ENCODE data around the gene OR2V2.
"Not testable (repeated sequence)": the region's sequence is repeated elsewhere in the genome, so short reads cannot be mapped to it uniquely, and the experiment has no call there.

The OR2V2 gene

DNA sequence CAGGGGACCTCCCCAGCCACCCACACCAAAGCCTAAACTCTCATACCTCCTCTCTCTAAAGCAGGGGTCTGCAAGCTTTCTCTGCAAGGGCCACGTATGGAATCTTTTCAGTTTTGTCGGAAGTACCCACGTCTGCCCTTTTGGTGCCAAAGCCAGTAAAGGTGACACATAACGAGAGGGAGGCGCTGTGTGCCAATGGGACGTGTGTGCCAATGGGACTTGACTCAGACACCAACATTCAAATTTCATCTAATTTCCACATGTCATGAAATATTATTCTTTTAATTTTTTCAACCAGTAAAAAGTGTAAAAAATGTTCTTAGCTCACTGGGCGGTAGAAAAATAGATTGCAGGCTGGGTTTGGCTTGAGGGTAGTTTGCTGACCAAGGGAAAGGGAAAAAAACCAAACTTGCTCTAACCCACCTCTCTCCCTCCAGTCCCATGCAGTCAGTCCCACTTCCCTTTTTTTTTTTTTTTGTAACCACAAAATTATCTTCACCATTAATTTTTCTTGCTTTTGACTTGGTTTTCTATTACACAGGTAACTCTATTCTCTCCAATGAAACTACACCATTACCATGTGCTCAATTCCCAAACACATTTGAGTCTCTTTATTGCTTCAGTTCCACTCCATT is 41.9 kb upstream of the OR2V2 start:
- Histone ChIP-seq H3K4me3 (ENCODE audit: low read depth, low read length) (no peak overlapping the region), H2AFZ (ENCODE audit: low read length, unreplicated experiment) (no peak overlapping the region), H3K27ac (ENCODE audit: low read depth, low read length) (no peak overlapping the region), H3K36me3 (ENCODE audit: insufficient read depth, low read length) (no peaks in the 10 kb centered on the region), H3K27me3 (ENCODE audit: insufficient read depth, low read length) (peaks cover 59% of the 10 kb centered on the region), H3K79me2 (ENCODE audit: control insufficient read depth, insufficient read depth, low read length, unreplicated experiment) (no peaks in the 10 kb centered on the region), H3K4me1 (ENCODE audit: control insufficient read depth, insufficient read depth, low read length, unreplicated experiment) (no peaks in the 10 kb centered on the region)

DNA sequence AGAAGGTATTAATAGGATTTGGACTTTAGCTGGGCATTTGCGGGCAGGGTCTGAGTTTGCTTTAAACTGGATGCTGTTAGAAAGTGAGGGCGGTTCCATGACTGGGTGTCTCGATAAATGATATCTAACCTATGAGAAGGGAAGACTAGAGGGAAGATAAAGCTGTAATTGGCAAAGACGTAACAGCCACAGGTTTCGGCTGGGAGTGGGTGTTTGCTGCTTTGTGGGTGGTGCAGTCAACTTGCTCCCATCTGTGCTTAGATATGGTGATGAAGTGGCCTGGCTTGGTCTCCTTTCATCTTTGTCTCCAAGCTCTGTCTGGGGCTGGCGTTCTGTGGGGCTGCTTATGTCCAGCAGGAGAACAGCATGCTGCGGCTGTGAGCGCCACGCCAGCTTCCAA is 39.7 kb upstream of the OR2V2 start:
- Histone ChIP-seq H2AFZ (ENCODE audit: low read length, unreplicated experiment) (no peak overlapping the region), H3K4me1 (ENCODE audit: control insufficient read depth, insufficient read depth, low read length, unreplicated experiment) (no peaks in the 10 kb centered on the region), H3K79me2 (ENCODE audit: control insufficient read depth, insufficient read depth, low read length, unreplicated experiment) (no peaks in the 10 kb centered on the region), H3K27ac (ENCODE audit: low read depth, low read length) (no peak overlapping the region), H3K27me3 (ENCODE audit: insufficient read depth, low read length) (peaks cover 80% of the 10 kb centered on the region), H3K36me3 (ENCODE audit: insufficient read depth, low read length) (no peaks in the 10 kb centered on the region), H3K4me3 (ENCODE audit: low read depth, low read length) (no peak overlapping the region)

DNA sequence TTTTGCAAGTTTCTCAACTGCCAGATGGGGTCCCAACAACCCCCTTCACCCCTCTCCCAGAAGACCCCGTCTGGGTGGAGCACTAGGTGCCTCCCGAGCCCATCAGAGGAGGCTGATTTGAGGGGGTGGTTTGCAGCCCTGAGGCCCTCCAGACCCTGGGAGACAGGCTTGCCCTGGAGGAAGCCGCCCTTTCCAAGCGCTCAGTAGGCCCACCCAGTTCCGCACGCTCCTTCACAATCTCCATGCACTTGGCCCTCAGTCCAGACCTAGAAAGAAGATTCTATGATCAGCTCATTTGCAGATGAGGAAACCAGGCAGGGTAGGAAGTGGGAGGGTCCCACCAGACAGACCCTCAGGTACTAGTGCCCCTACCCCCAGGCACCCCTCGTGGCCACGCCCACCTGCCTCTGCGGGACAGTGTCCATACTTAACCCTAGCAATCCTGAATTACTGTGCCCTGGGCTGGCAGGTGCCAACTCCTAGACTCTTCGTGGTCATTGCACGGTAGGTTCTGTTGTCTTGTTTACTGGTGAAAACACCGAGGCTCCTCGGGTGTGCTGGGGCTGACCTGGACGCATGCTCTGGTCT is 38.7 kb upstream of the OR2V2 start:
- no peaks in the 10 kb centered on the region for H3K4me1 ChIP-seq (ENCODE audit: control insufficient read depth, insufficient read depth, low read length, unreplicated experiment)
- no peak overlapping the region for H3K27ac ChIP-seq (ENCODE audit: low read depth, low read length)
- H3K36me3 ChIP-seq (ENCODE audit: insufficient read depth, low read length), result no peaks in the 10 kb centered on the region
- H2AFZ ChIP-seq (ENCODE audit: low read length, unreplicated experiment), result no peak overlapping the region
- H3K27me3 ChIP-seq (ENCODE audit: insufficient read depth, low read length), result peaks cover 87% of the 10 kb centered on the region
- H3K79me2 ChIP-seq (ENCODE audit: control insufficient read depth, insufficient read depth, low read length, unreplicated experiment), result no peaks in the 10 kb centered on the region
- H3K4me3 ChIP-seq (ENCODE audit: low read depth, low read length), result no peak overlapping the region

DNA sequence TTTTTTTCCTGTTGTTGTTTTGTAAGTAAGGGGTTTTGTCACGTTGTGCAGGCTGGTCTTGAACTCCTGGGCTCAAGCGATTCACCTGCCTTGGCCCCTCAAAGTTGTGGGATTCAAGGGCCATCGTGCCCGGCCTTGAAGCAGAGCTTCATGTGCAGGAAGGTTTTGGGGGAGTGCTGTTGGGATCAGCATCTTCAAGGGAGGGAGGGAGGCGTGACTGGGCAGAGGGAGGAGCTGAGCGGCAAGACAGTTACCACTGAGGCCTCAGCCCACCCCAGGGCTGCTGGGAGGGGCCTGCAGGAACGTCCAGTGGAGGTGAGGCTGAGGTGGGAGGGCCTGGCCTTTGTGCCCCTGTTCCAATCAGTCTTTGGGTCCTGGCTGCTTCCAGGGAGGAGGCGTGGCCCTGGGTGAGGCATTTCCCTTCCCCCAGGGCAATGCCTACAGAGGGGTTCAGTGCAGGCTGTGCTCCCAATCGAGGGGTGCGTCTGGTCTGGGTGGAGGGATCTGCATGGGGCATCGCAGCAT is 37.8 kb upstream of the OR2V2 start:
- Histone ChIP-seq H3K79me2 (ENCODE audit: control insufficient read depth, insufficient read depth, low read length, unreplicated experiment) (no peaks in the 10 kb centered on the region), H2AFZ (ENCODE audit: low read length, unreplicated experiment) (no peak overlapping the region), H3K36me3 (ENCODE audit: insufficient read depth, low read length) (no peaks in the 10 kb centered on the region), H3K27ac (ENCODE audit: low read depth, low read length) (no peak overlapping the region), H3K27me3 (ENCODE audit: insufficient read depth, low read length) (peaks cover 90% of the 10 kb centered on the region), H3K4me1 (ENCODE audit: control insufficient read depth, insufficient read depth, low read length, unreplicated experiment) (no peaks in the 10 kb centered on the region), H3K4me3 (ENCODE audit: low read depth, low read length) (no peak overlapping the region)

DNA sequence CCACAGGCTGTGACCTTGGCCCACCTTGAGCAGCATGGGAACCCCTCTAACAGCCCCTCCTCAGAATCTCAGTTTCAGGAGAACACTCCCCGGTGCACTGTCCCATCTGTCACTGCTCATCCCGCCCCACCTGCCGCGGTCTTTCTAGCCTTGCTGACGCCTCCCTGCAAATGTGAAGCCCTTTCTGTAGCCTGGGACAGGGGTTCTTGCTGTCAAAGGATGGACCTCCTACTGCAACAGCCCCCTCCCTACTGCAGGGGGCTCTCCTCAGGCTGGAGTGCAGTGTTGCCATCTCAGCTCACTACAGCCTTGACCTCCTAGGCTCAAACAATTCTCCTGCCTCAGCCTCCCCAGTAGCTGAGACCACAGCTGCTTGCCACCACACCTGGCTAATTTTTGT is 36.4 kb upstream of the OR2V2 start:
- Histone ChIP-seq H3K4me1 (ENCODE audit: control insufficient read depth, insufficient read depth, low read length, unreplicated experiment) (no peaks in the 10 kb centered on the region), H3K27me3 (ENCODE audit: insufficient read depth, low read length) (peaks cover 95% of the 10 kb centered on the region), H3K79me2 (ENCODE audit: control insufficient read depth, insufficient read depth, low read length, unreplicated experiment) (no peaks in the 10 kb centered on the region), H2AFZ (ENCODE audit: low read length, unreplicated experiment) (no peak overlapping the region), H3K27ac (ENCODE audit: low read depth, low read length) (no peak overlapping the region), H3K4me3 (ENCODE audit: low read depth, low read length) (no peak overlapping the region), H3K36me3 (ENCODE audit: insufficient read depth, low read length) (no peaks in the 10 kb centered on the region)

DNA sequence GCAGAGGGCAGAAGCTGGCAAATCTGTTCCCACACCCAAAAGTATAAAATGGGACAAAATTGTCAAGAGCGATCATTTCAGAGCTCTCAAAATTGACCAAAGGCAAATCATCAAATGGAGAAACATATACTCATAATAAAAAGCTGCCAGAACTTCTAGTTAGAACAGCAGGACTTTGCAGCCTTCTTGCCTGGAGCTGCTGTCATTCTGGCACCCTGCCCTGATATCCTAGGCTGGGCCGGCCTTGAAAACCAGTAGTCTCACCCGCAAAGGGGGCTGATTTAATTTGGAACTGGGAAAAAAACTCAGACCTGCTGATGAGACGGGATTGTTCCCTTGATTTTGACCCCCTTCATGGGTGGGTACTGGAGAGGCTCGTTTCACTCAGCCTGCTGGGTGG is 34.9 kb upstream of the OR2V2 start:
- Histone ChIP-seq H3K36me3 (ENCODE audit: insufficient read depth, low read length) (no peaks in the 10 kb centered on the region), H3K4me1 (ENCODE audit: control insufficient read depth, insufficient read depth, low read length, unreplicated experiment) (no peaks in the 10 kb centered on the region), H3K27ac (ENCODE audit: low read depth, low read length) (no peak overlapping the region), H3K27me3 (ENCODE audit: insufficient read depth, low read length) (peaks cover 97% of the 10 kb centered on the region), H3K4me3 (ENCODE audit: low read depth, low read length) (no peak overlapping the region), H3K79me2 (ENCODE audit: control insufficient read depth, insufficient read depth, low read length, unreplicated experiment) (no peaks in the 10 kb centered on the region), H2AFZ (ENCODE audit: low read length, unreplicated experiment) (no peak overlapping the region)

DNA sequence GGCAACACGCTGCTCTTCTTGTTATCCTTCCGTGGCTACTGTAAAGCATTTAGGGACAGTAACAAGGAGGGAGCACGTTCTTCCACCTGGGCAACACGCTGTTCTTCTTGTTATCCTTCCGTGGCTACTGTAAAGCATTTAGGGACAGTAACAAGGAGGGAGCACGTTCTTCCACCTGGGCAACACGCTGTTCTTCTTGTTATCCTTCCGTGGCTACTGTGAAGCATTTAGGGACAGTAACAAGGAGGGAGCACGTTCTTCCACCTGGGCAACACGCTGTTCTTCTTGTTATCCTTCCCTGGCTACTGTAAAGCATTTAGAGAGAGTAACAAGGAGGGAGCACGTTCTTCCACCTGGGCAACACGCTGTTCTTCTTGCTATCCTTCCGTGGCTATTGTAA is 33.8 kb upstream of the OR2V2 start:
- not testable (repeated sequence) for H3K4me3 ChIP-seq (ENCODE audit: low read depth, low read length); H3K36me3 ChIP-seq (ENCODE audit: insufficient read depth, low read length); H3K4me1 ChIP-seq (ENCODE audit: control insufficient read depth, insufficient read depth, low read length, unreplicated experiment); H3K79me2 ChIP-seq (ENCODE audit: control insufficient read depth, insufficient read depth, low read length, unreplicated experiment); H3K27ac ChIP-seq (ENCODE audit: low read depth, low read length); H2AFZ ChIP-seq (ENCODE audit: low read length, unreplicated experiment)
- H3K27me3 ChIP-seq (ENCODE audit: insufficient read depth, low read length), result peaks cover 97% of the 10 kb centered on the region

DNA sequence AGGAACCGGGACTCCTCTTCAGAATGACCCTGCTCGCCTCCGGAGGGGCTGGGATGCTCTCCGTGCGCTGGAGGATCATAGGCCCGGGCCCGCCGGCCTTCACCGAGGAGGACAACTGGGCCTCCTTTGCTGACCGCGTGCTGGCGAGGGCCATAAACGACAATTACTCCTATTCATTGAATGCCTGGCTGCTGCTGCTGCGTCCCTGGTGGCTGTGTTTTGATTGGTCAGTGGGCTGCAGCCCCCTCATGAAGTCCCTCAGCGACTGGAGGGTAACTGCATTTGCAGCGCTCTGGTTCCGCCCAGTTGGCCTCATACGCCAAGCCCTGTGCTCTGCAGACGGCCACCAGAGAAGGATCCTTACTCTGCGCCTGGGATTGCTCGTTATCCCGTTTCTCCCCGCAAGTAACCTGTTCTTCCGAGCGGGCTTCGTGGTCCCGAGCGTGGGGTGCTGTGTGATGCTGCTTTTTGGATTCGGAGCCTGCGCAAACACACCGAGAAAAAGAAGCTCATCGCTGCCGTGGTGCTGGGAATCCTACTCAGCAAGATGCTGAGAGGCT is 33.0 kb upstream of the OR2V2 start:
- H3K36me3 ChIP-seq (ENCODE audit: insufficient read depth, low read length), result no peaks in the 10 kb centered on the region
- H3K79me2 ChIP-seq (ENCODE audit: control insufficient read depth, insufficient read depth, low read length, unreplicated experiment), result no peaks in the 10 kb centered on the region
- H3K4me3 ChIP-seq (ENCODE audit: low read depth, low read length), result no peak overlapping the region
- H3K4me1 ChIP-seq (ENCODE audit: control insufficient read depth, insufficient read depth, low read length, unreplicated experiment), result no peaks in the 10 kb centered on the region
- no peak overlapping the region for H3K27ac ChIP-seq (ENCODE audit: low read depth, low read length)
- peaks cover 97% of the 10 kb centered on the region for H3K27me3 ChIP-seq (ENCODE audit: insufficient read depth, low read length)
- no peak overlapping the region for H2AFZ ChIP-seq (ENCODE audit: low read length, unreplicated experiment)

DNA sequence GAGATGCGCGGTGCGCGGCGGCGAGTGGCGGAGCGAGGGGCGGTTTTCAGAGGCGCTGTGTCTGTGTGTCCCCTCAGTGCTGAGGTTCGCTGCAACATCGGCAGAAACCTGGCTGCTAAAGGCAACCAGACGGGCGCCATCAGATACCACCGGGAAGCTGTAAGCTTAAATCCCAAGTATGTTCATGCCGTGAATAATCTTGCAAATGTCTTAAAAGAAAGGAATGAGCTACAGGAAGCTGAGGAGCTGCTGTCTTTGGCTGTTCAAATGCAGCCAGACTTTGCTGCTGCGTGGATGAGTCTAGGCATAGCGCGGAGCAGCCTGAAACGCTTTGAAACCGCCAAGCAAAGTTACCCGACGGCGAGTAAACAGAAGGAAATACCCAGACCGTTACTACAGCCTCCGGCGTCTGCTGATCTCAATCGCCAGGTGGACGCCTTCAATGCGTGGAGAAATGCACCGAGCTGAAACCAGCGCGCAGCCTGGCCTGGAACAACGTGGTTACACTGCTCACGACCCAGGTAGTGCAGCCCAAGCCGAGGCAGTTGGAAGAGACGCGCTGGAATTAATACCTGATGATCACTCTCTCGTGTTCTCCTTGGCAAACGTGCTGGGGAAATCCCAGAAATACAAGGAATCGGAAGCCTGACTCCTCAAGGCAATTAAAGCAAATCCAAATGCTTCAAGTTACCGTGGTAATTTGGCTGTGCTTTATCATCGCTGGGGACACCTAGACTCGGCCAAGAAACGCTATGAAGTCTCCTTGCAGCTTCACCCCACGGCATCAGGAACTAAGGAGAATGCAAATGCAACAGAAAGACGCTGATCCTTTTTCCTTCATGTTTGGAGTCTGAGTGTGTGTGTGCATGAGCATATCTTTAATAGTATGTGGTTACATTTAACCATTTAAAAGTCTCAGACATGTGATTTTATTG is 32.3 kb upstream of the OR2V2 start:
- H2AFZ ChIP-seq (ENCODE audit: low read length, unreplicated experiment), result no peak overlapping the region
- no peaks in the 10 kb centered on the region for H3K79me2 ChIP-seq (ENCODE audit: control insufficient read depth, insufficient read depth, low read length, unreplicated experiment)
- H3K27me3 ChIP-seq (ENCODE audit: insufficient read depth, low read length), result peaks cover 89% of the 10 kb centered on the region
- H3K4me1 ChIP-seq (ENCODE audit: control insufficient read depth, insufficient read depth, low read length, unreplicated experiment), result peaks cover 3% of the 10 kb centered on the region
- H3K4me3 ChIP-seq (ENCODE audit: low read depth, low read length), result peak overlapping the region; percentile 9; the same call in 1 of the 2 replicates
- no peak overlapping the region for H3K27ac ChIP-seq (ENCODE audit: low read depth, low read length)
- no peaks in the 10 kb centered on the region for H3K36me3 ChIP-seq (ENCODE audit: insufficient read depth, low read length)

DNA sequence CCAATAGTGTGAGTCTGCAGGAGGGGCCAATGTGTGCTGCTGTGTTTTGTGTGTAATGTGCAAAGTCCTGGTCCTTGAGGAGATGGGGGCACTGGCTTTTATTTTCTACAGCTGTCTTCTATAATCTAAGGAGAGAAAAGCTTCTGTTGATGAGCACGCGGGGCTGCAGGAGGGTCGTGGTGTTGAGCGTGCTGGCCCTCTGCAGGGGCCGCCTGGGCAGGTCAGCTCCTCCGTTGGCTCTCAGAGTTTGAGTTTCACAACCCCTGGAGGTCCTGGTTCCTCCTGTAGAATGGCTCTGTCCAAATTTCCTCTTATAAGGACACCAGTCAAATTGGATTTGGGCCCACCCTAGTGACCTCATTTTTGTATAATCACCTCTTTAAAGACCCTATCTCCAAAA is 29.0 kb upstream of the OR2V2 start:
- Histone ChIP-seq H3K36me3 (ENCODE audit: insufficient read depth, low read length) (no peaks in the 10 kb centered on the region), H3K4me3 (ENCODE audit: low read depth, low read length) (no peak overlapping the region), H3K79me2 (ENCODE audit: control insufficient read depth, insufficient read depth, low read length, unreplicated experiment) (no peaks in the 10 kb centered on the region), H3K27ac (ENCODE audit: low read depth, low read length) (no peak overlapping the region), H3K4me1 (ENCODE audit: control insufficient read depth, insufficient read depth, low read length, unreplicated experiment) (peaks cover 10% of the 10 kb centered on the region), H2AFZ (ENCODE audit: low read length, unreplicated experiment) (no peak overlapping the region), H3K27me3 (ENCODE audit: insufficient read depth, low read length) (peaks cover 77% of the 10 kb centered on the region)
